Measurements from ENCODE around the gene ROS1.
A peak's percentile ranks its signal among the peaks of the same experiment; 100 is the strongest.
"Not testable (repeated sequence)": the region's sequence is repeated elsewhere in the genome, so short reads cannot be mapped to it uniquely, and the experiment has no call there.

ROS1 gene

DNA sequence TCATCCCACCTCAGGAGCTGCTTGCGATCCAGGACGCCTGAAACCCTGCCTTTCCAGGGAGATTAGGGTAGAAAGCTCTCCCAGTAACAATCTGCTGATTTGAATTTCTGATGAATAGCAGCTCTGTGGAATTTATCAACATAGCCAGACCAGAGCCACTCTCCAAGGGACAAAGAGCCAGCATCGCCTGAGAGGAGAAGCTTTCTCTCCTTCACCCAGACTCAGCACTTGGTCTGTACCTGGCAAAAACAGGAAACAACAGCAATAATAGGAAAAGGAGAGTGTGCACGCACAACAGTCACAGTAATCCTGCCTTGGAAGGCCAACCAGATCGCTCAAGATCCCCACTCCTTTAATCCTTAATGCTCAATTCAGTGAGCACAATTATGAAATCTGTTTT lies 22.3 kb upstream of the ROS1 start:
- DNase-seq = no peak
- in situ Hi-C loops (cut with HindIII; ENCODE audit: low pct_ligation_motif_present, low pct_unique_long_range_greater_than_20kb, low sequenced_read_pairs) = no loop called here

GRCh38 chr6:117446861-117447260 lies 21.1 kb upstream of the ROS1 start:
- in situ Hi-C loops (cut with HindIII; ENCODE audit: low pct_ligation_motif_present, low pct_unique_long_range_greater_than_20kb, low sequenced_read_pairs) = no loop called here
- DNase-seq = no peak

- in situ Hi-C loops (cut with HindIII; ENCODE audit: low pct_ligation_motif_present, low pct_unique_long_range_greater_than_20kb, low sequenced_read_pairs) = no loop called here
- DNase-seq = no peak
Measured at GRCh38 chr6:117444600-117444999, 18.9 kb upstream of the ROS1 start.

DNA sequence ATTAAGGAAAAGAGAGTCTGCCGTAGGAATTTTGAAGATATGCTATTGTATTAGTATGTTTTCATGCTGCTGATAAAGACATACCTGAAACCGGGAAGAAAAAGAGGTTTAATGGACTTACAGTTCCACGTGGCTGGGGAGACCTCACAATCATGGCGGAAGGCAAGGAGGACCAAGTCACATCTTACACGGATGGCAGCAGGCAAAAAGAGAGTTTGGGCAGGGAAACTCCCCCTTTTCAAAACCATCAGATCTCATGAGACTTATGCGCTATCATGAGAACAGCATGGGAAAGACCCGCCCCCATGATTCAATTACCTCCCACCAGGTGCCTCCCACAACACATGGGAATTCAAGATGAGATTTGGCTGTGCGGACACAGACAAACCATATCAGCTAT lies 16.6 kb upstream of the ROS1 start:
- in situ Hi-C loops (cut with HindIII; ENCODE audit: low pct_ligation_motif_present, low pct_unique_long_range_greater_than_20kb, low sequenced_read_pairs); DNase-seq: not testable (repeated sequence)

- no peak for DNase-seq
- in situ Hi-C loops (cut with HindIII; ENCODE audit: low pct_ligation_motif_present, low pct_unique_long_range_greater_than_20kb, low sequenced_read_pairs) = no loop called here
Measured at GRCh38 chr6:117441824-117442264, 16.1 kb upstream of the ROS1 start.

DNA sequence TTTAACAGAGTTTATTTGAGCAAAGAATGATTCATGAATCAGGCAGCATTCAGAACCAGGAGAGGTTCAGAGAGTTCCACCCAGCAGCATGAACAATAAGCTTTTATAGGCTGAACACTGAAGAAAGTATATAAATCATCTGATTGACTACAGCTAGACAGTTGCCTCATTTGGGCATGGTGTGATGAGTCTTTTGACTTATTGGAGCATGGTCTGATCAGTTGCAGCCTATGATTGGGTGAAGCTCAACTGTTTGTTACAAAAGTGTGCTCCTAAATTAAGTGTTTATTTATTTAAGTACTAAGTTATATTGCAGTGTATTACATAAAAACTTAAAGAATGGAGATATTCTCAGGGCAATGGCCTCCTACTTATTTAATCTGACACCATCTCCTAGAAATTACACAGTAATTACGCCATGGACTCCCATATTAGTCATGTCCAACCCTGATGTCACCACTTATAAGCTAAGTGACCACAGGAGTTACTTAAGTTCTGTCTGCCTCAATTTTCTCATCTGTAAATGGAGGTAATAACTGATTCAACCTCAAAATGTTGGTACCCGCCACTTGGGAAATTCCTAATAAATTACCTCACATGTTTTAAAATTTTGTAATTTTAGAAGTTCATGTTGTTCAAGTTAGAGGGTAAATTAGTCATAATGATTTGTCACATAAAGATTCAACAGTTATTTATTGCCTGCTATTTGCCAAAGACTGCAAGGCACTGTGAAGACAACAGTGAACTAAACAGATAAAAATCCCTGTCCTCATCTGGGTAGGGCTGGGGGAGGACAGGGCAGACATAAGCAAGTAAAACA lies 15.2 kb upstream of the ROS1 start:
- no peak for DNase-seq
- in situ Hi-C loops (cut with HindIII; ENCODE audit: low pct_ligation_motif_present, low pct_unique_long_range_greater_than_20kb, low sequenced_read_pairs) = no loop called here

DNA sequence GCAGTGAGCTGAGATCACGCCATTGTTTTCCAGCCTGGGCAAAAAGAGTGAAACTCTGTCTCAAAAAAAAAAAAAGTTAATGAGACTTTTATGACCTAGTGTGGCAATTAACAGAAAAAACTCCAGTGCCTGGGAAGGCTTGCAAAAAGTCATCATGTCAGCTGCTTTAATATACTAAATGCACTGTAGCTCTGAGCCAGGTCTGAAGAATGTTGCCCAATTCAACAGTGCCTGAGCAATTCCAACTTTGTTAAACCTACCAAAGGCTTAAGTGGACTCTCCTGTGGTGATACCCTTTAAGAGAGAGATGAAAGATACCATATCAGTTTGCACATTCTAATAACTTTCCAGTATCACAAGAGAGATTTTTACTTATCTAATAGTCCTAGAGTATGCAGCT lies 6.5 kb upstream of the ROS1 start:
- in situ Hi-C loops (cut with HindIII; ENCODE audit: low pct_ligation_motif_present, low pct_unique_long_range_greater_than_20kb, low sequenced_read_pairs) = no loop called here
- no peak for DNase-seq

DNA sequence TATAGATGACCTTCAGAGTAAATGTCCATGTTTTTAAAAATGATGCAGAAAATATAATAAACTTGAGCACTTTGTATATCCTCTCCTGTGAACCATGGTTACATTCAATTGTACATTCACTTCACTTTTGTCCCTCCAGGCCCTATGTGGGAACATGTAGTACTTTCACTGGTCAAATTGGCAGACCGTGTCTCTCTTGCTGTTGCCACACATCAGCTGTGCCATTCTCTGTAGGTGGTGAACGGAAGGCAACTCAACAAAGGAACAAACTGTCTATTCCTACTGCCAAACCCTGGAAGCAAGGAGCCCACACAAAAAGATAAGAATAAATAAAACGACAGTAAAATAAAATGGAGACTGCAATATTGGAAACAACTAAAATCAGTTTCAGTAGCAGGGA lies 2.0 kb downstream of the ROS1 start:
- no peak for DNase-seq
- in situ Hi-C loops (cut with HindIII; ENCODE audit: low pct_ligation_motif_present, low pct_unique_long_range_greater_than_20kb, low sequenced_read_pairs) = no loop called here

DNA sequence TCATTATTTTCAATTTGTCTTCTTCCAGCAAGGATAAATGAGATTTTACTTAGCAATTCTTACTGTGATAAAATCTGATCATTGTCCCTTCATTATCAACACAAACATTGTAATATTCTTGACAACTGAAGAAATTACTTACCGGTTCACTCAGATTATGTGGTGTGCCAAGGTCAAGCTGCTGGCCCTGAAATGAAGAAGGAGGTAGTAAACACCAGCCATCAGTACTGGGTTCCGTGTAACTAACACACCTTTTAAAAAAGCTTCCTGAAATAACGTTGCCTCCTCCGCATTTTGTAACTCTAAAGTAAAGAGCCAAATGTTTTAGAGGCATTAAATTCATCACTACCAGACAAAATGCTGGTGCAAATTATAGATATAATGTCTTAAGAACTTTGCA lies 7.4 kb downstream of the ROS1 start:
- DNase-seq = no peak
- in situ Hi-C loops (cut with HindIII; ENCODE audit: low pct_ligation_motif_present, low pct_unique_long_range_greater_than_20kb, low sequenced_read_pairs) = no loop called here

DNA sequence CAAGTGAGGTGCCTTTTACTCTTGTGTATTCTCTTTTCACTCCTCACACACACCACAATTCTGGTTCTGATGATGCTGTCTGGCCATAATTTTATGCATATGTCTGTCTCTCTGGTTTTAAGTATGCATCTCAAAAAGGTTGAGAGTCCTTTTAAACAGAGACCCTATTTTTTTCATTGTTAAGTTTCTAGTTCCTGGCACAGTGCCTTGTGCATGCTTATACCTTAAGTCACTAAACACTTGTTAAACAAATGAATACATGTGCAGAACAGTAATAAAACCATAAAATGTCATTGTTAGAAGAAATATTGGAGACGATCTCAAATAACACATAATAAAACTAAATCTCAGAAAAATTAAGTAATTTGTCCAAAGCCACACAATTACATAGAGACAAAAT lies 7.9 kb downstream of the ROS1 start:
- in situ Hi-C loops (cut with HindIII; ENCODE audit: low pct_ligation_motif_present, low pct_unique_long_range_greater_than_20kb, low sequenced_read_pairs) = no loop called here
- no peak for DNase-seq

- no peak for DNase-seq
- in situ Hi-C loops (cut with HindIII; ENCODE audit: low pct_ligation_motif_present, low pct_unique_long_range_greater_than_20kb, low sequenced_read_pairs) = no loop called here
Measured at GRCh38 chr6:117414770-117415169, 11.0 kb downstream of the ROS1 start.

DNA sequence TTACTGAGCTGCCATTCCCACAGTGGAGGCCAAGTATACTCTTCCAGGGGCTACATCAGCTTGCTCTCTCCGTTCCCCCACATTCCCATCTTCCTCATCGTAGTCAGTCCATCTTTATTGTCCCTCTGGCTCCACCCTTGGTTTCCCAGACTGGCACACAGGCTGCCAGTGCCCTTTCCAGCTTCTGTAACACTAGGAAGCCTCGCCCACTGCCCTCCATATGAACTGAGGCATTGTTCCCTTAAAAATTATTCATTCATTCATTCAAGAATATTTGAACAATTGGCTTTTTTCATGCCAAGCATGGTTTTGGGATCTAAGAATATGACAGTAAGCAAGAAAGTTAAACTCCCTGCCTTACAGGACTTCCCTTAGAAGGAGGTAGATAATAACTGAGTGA lies 14.3 kb downstream of the ROS1 start:
- DNase-seq = no peak

GRCh38 chr6:117409863-117410262 lies 15.9 kb downstream of the ROS1 start:
- no peak for DNase-seq
- in situ Hi-C loops (cut with HindIII; ENCODE audit: low pct_ligation_motif_present, low pct_unique_long_range_greater_than_20kb, low sequenced_read_pairs) = no loop called here

More for the DNA sequence above, 14.3 kb downstream of the ROS1 start:
- in situ Hi-C loops (cut with HindIII; ENCODE audit: low pct_ligation_motif_present, low pct_unique_long_range_greater_than_20kb, low sequenced_read_pairs) = no loop called here

GRCh38 chr6:117409420-117409819 lies 16.3 kb downstream of the ROS1 start:
- in situ Hi-C loops (cut with HindIII; ENCODE audit: low pct_ligation_motif_present, low pct_unique_long_range_greater_than_20kb, low sequenced_read_pairs) = no loop called here
- no peak for DNase-seq

- in situ Hi-C loops (cut with HindIII; ENCODE audit: low pct_ligation_motif_present, low pct_unique_long_range_greater_than_20kb, low sequenced_read_pairs) = no loop called here
- DNase-seq = no peak
Measured at GRCh38 chr6:117404548-117404947, 21.2 kb downstream of the ROS1 start.

DNA sequence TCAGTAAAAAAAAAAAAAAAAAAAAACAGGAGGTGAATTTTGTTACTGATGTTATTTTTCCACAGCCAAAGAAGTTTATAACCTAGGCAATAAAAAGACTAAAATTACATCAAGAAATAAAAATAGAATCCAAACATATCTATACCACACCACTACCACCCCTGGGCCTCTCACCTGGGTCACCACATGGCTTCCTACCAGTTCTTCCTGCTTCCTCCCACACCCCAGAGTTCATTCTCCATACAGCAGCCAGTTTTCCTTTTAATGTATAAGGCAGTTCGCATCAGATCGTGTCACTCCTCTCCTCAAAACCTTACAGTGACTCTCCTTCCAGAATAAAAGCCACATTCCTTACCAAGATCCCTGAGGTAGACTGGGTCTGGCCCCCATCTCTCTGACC lies 23.9 kb downstream of the ROS1 start:
- in situ Hi-C loops (cut with HindIII; ENCODE audit: low pct_ligation_motif_present, low pct_unique_long_range_greater_than_20kb, low sequenced_read_pairs) = no loop called here
- DNase-seq = no peak

GRCh38 chr6:117399924-117400323 lies 25.8 kb downstream of the ROS1 start:
- DNase-seq = peak; percentile 7
- in situ Hi-C loops (cut with HindIII; ENCODE audit: low pct_ligation_motif_present, low pct_unique_long_range_greater_than_20kb, low sequenced_read_pairs) = no loop called here

DNA sequence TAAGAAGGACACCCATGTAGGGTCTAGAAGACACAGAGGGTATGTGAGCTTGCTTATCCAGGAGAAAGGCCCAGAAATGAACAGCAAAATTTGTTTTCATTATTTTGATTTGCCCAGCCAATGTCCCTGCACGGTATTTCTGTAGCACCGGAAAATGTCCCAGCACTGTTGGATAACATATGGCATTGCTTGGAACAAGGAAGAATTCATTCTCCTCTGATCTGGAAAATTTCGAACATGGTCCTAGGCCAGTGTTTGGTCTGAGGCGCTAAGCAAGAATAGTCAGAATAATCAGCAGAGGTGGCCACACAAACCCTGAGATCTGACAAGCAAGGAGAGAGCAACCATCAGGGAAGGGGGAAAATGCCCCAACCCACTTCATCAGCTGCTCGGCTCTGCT lies 26.6 kb downstream of the ROS1 start:
- in situ Hi-C loops (cut with HindIII; ENCODE audit: low pct_ligation_motif_present, low pct_unique_long_range_greater_than_20kb, low sequenced_read_pairs) = no loop called here
- no peak for DNase-seq

GRCh38 chr6:117397536-117398227 lies 28.1 kb downstream of the ROS1 start:
- DNase-seq = no peak
- in situ Hi-C loops (cut with HindIII; ENCODE audit: low pct_ligation_motif_present, low pct_unique_long_range_greater_than_20kb, low sequenced_read_pairs) = no loop called here

DNA sequence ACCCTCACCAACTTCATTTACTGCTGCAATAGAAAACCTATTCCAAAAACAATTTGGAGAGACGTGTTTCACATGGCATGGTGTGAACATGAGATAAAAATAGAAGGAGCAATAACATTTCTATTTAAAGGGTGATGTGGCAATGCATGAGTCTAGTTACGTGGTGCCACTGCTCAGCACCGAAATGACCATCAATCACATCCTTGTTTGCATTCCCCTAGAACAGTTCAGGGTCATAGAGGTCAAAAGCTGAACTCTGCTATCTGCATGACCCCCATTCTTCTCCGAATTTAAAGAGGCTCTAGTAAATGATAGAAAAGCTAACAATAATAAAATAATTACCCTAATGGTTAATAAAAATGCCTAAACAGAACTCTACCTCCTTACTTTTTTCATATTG lies 29.5 kb downstream of the ROS1 start:
- DNase-seq = no peak
- in situ Hi-C loops (cut with HindIII; ENCODE audit: low pct_ligation_motif_present, low pct_unique_long_range_greater_than_20kb, low sequenced_read_pairs) = no loop called here

All from ACHN (cell line).